ENCODE results near the gene ADAMTS12. TPM values are rescaled to one million over a fixed set of nuclear protein-coding genes. Genes with fewer than 3 reads are reported as not detected.

ADAMTS12 gene
- total RNA-seq, 2 experiments from 2014 or later: not detected

- Histone ChIP-seq H3K4me1 (ENCODE audit: insufficient read depth, low read length, poor library complexity, severe bottlenecking) (no peaks in the 10 kb centered on the region), H3K27ac (ENCODE audit: low read depth, low read length, poor library complexity, severe bottlenecking) (no peak overlapping the region), H3K9me3 (ENCODE audit: low read length) (no peaks in the 10 kb centered on the region), H3K4me2 (ENCODE audit: low read length) (no peak overlapping the region), H3K79me2 (ENCODE audit: insufficient read depth, low read depth, low read length) (no peaks in the 10 kb centered on the region), H4K20me1 (ENCODE audit: insufficient read depth, low read length) (no peaks in the 10 kb centered on the region), H3K9me2 (ENCODE audit: insufficient read depth, low read length) (no peaks in the 10 kb centered on the region), H3K4me3 (ENCODE audit: low read depth, low read length, poor library complexity, severe bottlenecking) (no peak overlapping the region), H2AFZ (ENCODE audit: low read length) (no peak overlapping the region), H3K36me3 (ENCODE audit: insufficient read depth, low read length) (no peaks in the 10 kb centered on the region)
- TF ChIP-seq CTCF (conservative IDR thresholded peaks at IDR 0.05; ENCODE audit: low read length): no peak
- TF ChIP-seq EZH2phosphoT487 (IDR thresholded peaks at IDR 0.05; ENCODE audit: borderline replicate concordance, low read depth, low read length): no peak
- CTCF ChIA-PET (ENCODE audit: unreplicated experiment): no interaction called here
- DNase-seq (ENCODE audit: low spot score): no peak
- BruUV-seq (replicated peaks): no TSS peak
- POLR2A ChIA-PET: no interaction called here
- intact Hi-C loops (cut with micrococcal nuclease; ENCODE audit: unreplicated experiment): no loop called here
These were observed 158.6 kb downstream of the ADAMTS12 start for GRCh38 chr5:33733225-33733624.

- Histone ChIP-seq H3K4me2 (ENCODE audit: low read length) (no peak overlapping the region), H3K79me2 (ENCODE audit: insufficient read depth, low read depth, low read length) (no peaks in the 10 kb centered on the region), H3K4me3 (ENCODE audit: low read depth, low read length, poor library complexity, severe bottlenecking) (no peak overlapping the region), H2AFZ (ENCODE audit: low read length) (no peak overlapping the region), H4K20me1 (ENCODE audit: insufficient read depth, low read length) (no peaks in the 10 kb centered on the region), H3K36me3 (ENCODE audit: insufficient read depth, low read length) (no peaks in the 10 kb centered on the region), H3K4me1 (ENCODE audit: insufficient read depth, low read length, poor library complexity, severe bottlenecking) (no peaks in the 10 kb centered on the region), H3K9me2 (ENCODE audit: insufficient read depth, low read length) (no peaks in the 10 kb centered on the region), H3K9me3 (ENCODE audit: low read length) (no peaks in the 10 kb centered on the region), H3K27ac (ENCODE audit: low read depth, low read length, poor library complexity, severe bottlenecking) (no peak overlapping the region)
- POLR2A ChIA-PET: no interaction called here
- no TSS peak for BruUV-seq (replicated peaks)
- no peak for TF ChIP-seq CTCF (conservative IDR thresholded peaks at IDR 0.05; ENCODE audit: low read length)
- TF ChIP-seq EZH2phosphoT487 (IDR thresholded peaks at IDR 0.05; ENCODE audit: borderline replicate concordance, low read depth, low read length): no peak
- intact Hi-C loops (cut with micrococcal nuclease; ENCODE audit: unreplicated experiment): no loop called here
- DNase-seq (ENCODE audit: low spot score): no peak
- CTCF ChIA-PET (ENCODE audit: unreplicated experiment): no interaction called here
These were observed 165.2 kb downstream of the ADAMTS12 start for GRCh38 chr5:33726422-33727165.

- intact Hi-C loops (cut with micrococcal nuclease; ENCODE audit: unreplicated experiment): no loop called here
These were observed 166.0 kb downstream of the ADAMTS12 start for GRCh38 chr5:33725806-33726205.

More at GRCh38 chr5:33725806-33726205, 166.0 kb downstream of the ADAMTS12 start:
- Histone ChIP-seq H3K27ac (ENCODE audit: low read depth, low read length, poor library complexity, severe bottlenecking) (no peak overlapping the region), H3K4me3 (ENCODE audit: low read depth, low read length, poor library complexity, severe bottlenecking) (no peak overlapping the region), H3K79me2 (ENCODE audit: insufficient read depth, low read depth, low read length) (no peaks in the 10 kb centered on the region), H3K36me3 (ENCODE audit: insufficient read depth, low read length) (no peaks in the 10 kb centered on the region), H3K9me3 (ENCODE audit: low read length) (no peaks in the 10 kb centered on the region), H4K20me1 (ENCODE audit: insufficient read depth, low read length) (no peaks in the 10 kb centered on the region), H3K4me2 (ENCODE audit: low read length) (no peak overlapping the region), H3K9me2 (ENCODE audit: insufficient read depth, low read length) (no peaks in the 10 kb centered on the region), H2AFZ (ENCODE audit: low read length) (no peak overlapping the region), H3K4me1 (ENCODE audit: insufficient read depth, low read length, poor library complexity, severe bottlenecking) (no peaks in the 10 kb centered on the region)
- ChIA-PET POLR2A (no interaction called here), CTCF (ENCODE audit: unreplicated experiment) (no interaction called here)
- DNase-seq (ENCODE audit: low spot score): no peak
- TF ChIP-seq EZH2phosphoT487 (IDR thresholded peaks at IDR 0.05; ENCODE audit: borderline replicate concordance, low read depth, low read length): no peak
- no peak for TF ChIP-seq CTCF (conservative IDR thresholded peaks at IDR 0.05; ENCODE audit: low read length)
- BruUV-seq (replicated peaks): no TSS peak

Measured in OCI-LY7 (cell line).